GM10248 (cell line): ENCODE data around the gene PRKCE.

Experiments used
- CTCF ChIA-PET: fragments of 300-600 bp; sonication (Branson Sonifier 250); formaldehyde crosslinking; extraction: SDS; loops from one replicate; lab custom pipeline; 2021; ENCODE audit warnings: antibody characterized with exemption; lab: Yijun Ruan, JAX
- POLR2A ChIA-PET: fragments of 350-650 bp; sonication (Branson Sonifier 250); formaldehyde crosslinking; extraction: SDS; loops from one replicate; lab custom pipeline; 2020; ENCODE audit warnings: antibody characterized with exemption; lab: Yijun Ruan, JAX
- DNase-seq: peaks from one replicate; pipeline ENCODE4 v3.0.0; 2012; ENCODE audit errors: extremely low spot score
- CTCF ChIP-seq: IDR thresholded peaks from 2 replicates; pipeline ENCODE4 v1.5.1; 2012; ENCODE audit warnings: mild to moderate bottlenecking, low read depth; ENCODE audit errors: extremely low read depth, missing control alignments, control extremely low read depth

Gene PRKCE

GRCh38 chr2:46162329-46163097, 511.0 kb downstream of the PRKCE start:
- DNase-seq: no peak
- TF ChIP-seq CTCF: no peak
- ChIA-PET POLR2A (no interaction called here), CTCF (interaction anchor here (1.1 to 1.8 kb wide), 5 partner anchors 9 to 42 kb away, joined by 3 to 4 read pairs (median 3); no protein-coding TSS in a partner anchor)

GRCh38 chr2:46163098-46163430, 511.6 kb downstream of the PRKCE start:
- ChIA-PET POLR2A (no interaction called here), CTCF (interaction anchor here (1.1 to 1.8 kb wide), 5 partner anchors 9 to 43 kb away, joined by 3 to 4 read pairs (median 3); no protein-coding TSS in a partner anchor)

GRCh38 chr2:46163804-46164528, 512.5 kb downstream of the PRKCE start:
- CTCF ChIA-PET: interaction anchor here (1.2 to 1.8 kb wide), 6 partner anchors 9 to 146 kb away, joined by 3 to 4 read pairs (median 3); no protein-coding TSS in a partner anchor
- no peak for DNase-seq
- POLR2A ChIA-PET: no interaction called here
- no peak for TF ChIP-seq CTCF

More at GRCh38 chr2:46163098-46163430, 511.6 kb downstream of the PRKCE start:
- TF ChIP-seq CTCF: no peak
- no peak for DNase-seq

- TF ChIP-seq CTCF: no peak
- ChIA-PET CTCF (interaction anchor here (1.2 to 1.4 kb wide), 3 partner anchors 9 to 145 kb away, joined by 3 to 4 read pairs (median 3); no protein-coding TSS in a partner anchor), POLR2A (no interaction called here)
- no peak for DNase-seq
Measured at GRCh38 chr2:46164529-46165301, 513.2 kb downstream of the PRKCE start.

GRCh38 chr2:46165916-46166315, 514.4 kb downstream of the PRKCE start:
- TF ChIP-seq CTCF: no peak
- ChIA-PET CTCF (no interaction called here), POLR2A (no interaction called here)
- no peak for DNase-seq

- CTCF ChIA-PET: no interaction called here
- no peak for TF ChIP-seq CTCF
- POLR2A ChIA-PET: no interaction called here
- DNase-seq: no peak
Measured at GRCh38 chr2:46167406-46167805, 515.9 kb downstream of the PRKCE start.
